ENCODE measurements around the gene SHISA5.

Gene SHISA5

DNA sequence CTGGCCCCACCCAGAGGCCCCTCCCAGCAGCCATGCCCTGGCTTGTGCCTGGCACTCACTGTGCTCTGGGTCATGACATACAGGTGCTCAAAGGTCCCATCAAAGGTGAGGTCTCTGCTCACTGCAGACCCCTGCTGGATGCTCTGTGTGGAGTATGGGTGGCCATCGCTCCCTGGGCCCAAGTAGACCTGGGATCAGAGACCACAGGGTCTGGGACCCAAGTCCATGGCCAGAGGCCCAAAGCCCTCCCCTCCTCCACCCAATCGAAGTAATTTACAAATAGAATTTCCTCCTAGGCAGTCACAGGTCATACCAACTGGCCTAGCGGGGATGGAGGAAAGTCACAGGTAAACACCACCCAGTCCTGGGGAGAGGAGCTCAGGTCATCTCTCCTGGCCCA, 81.7 kb downstream of the SHISA5 start:
- ChIA-PET CTCF (interaction anchor here (0.5 kb wide), 1 partner anchor 68 kb away, joined by 3 read pairs; no protein-coding TSS in a partner anchor), POLR2A (ENCODE audit: low non-redundant PET) (no interaction called here)
- H3K27ac ChIP-seq: peak overlapping the region; percentile 99
- no peak for DNase-seq (ENCODE audit: low spot score)
- TF ChIP-seq, protein P1, sequence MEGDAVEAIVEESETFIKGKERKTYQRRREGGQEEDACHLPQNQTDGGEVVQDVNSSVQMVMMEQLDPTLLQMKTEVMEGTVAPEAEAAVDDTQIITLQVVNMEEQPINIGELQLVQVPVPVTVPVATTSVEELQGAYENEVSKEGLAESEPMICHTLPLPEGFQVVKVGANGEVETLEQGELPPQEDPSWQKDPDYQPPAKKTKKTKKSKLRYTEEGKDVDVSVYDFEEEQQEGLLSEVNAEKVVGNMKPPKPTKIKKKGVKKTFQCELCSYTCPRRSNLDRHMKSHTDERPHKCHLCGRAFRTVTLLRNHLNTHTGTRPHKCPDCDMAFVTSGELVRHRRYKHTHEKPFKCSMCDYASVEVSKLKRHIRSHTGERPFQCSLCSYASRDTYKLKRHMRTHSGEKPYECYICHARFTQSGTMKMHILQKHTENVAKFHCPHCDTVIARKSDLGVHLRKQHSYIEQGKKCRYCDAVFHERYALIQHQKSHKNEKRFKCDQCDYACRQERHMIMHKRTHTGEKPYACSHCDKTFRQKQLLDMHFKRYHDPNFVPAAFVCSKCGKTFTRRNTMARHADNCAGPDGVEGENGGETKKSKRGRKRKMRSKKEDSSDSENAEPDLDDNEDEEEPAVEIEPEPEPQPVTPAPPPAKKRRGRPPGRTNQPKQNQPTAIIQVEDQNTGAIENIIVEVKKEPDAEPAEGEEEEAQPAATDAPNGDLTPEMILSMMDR (conservative IDR thresholded peaks at IDR 0.05; ENCODE audit: low read depth): no peak

GRCh38 chr3:48420561-48420960, 83.4 kb downstream of the SHISA5 start:
- H3K27ac ChIP-seq: peak overlapping the region; percentile 99
- ChIA-PET POLR2A (ENCODE audit: low non-redundant PET) (no interaction called here), CTCF (no interaction called here)
- TF ChIP-seq, protein P1 (conservative IDR thresholded peaks at IDR 0.05; ENCODE audit: low read depth): no peak
- DNase-seq (ENCODE audit: low spot score): no peak

- ChIA-PET POLR2A (ENCODE audit: low non-redundant PET) (no interaction called here), CTCF (interaction anchor here (1.5 kb wide), 1 partner anchor 16 kb away, joined by 11 read pairs; no protein-coding TSS in a partner anchor)
- TF ChIP-seq, protein P1 (conservative IDR thresholded peaks at IDR 0.05; ENCODE audit: low read depth): no peak
Measured at GRCh38 chr3:48419597-48419996, 84.4 kb downstream of the SHISA5 start.

GRCh38 chr3:48419149-48419548, 84.8 kb downstream of the SHISA5 start:
- H3K27ac ChIP-seq: peak overlapping the region; percentile 99
- DNase-seq (ENCODE audit: low spot score): no peak
- TF ChIP-seq, protein P1 (conservative IDR thresholded peaks at IDR 0.05; ENCODE audit: low read depth): no peak
- ChIA-PET CTCF (interaction anchor here (0.6 to 1.5 kb wide), 2 partner anchors 17 to 140 kb away, joined by 3 to 11 read pairs; no protein-coding TSS in a partner anchor), POLR2A (ENCODE audit: low non-redundant PET) (interaction anchor here (0.5 kb wide), 1 partner anchor 9 kb away, joined by 3 read pairs; no protein-coding TSS in a partner anchor)

More at GRCh38 chr3:48419597-48419996, 84.4 kb downstream of the SHISA5 start:
- peak overlapping the region; percentile 99 for H3K27ac ChIP-seq
- no peak for DNase-seq (ENCODE audit: low spot score)

DNA sequence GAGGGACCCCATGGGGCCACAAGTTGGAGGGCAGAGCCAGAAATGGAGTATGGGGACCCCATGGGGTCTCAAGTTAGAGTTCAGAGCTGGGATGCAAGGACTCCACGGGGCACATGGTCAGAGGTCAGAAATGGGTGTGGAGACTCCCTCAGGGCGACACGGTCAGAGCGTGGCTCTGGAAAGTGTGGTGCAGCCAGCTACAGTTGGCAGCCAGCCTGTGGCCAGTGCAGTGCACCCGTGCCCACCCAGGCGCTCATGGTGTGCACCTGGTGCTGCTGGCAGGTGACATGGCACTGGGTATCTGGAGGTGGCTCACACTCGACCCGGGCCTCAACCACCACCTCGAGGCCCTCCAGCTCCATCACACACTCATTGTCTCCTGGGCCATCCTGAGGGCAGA, 85.3 kb downstream of the SHISA5 start:
- ChIA-PET POLR2A (ENCODE audit: low non-redundant PET) (interaction anchor here (0.5 kb wide), 2 partner anchors 10 to 1146 kb away, joined by 3 read pairs; no protein-coding TSS in a partner anchor), CTCF (interaction anchor here (0.6 to 1.5 kb wide), 2 partner anchors 17 to 140 kb away, joined by 3 to 11 read pairs; no protein-coding TSS in a partner anchor)

DNA sequence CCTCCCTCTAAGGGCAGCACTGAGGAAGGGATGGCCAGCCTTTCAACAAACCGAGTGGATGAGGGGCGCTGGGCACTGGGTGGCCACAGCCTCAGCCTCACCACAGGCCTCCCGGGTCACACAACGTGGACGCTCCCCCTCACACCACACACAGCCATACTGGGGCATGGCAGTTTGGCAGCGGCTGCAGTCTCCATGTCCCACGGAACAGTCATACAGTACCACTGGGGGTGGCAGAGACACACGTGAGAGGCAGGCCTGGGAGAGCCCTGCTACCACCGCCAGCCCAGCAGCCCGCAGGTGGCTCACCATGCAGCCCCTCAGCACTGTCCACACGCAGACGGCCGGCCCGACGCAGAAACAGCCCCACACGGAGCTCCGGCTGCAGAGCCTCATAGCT, 85.8 kb downstream of the SHISA5 start:
- TF ChIP-seq, protein P1 (conservative IDR thresholded peaks at IDR 0.05; ENCODE audit: low read depth): no peak
- POLR2A ChIA-PET (ENCODE audit: low non-redundant PET): interaction anchor here (0.5 kb wide), 1 partner anchor 1147 kb away, joined by 3 read pairs; no protein-coding TSS in a partner anchor
- no peak for DNase-seq (ENCODE audit: low spot score)
- CTCF ChIA-PET: interaction anchor here (1.5 kb wide), 1 partner anchor 18 kb away, joined by 11 read pairs; no protein-coding TSS in a partner anchor
- H3K27ac ChIP-seq: peak overlapping the region; percentile 99

More for the DNA sequence above, 85.3 kb downstream of the SHISA5 start:
- DNase-seq (ENCODE audit: low spot score): no peak
- H3K27ac ChIP-seq: peak overlapping the region; percentile 99
- TF ChIP-seq, protein P1 (conservative IDR thresholded peaks at IDR 0.05; ENCODE audit: low read depth): no peak
